C1 segment of cervical spinal cord (tissue), 14 donors: Measurements from ENCODE around the gene SLC22A16.
"Not testable (repeated sequence)": the region's sequence is repeated elsewhere in the genome, so short reads cannot be mapped to it uniquely, and the experiment has no call there.

Experiments
- DNase-seq, 14 donors: peaks; one replicate each; lab custom pipeline; 2025; lab: John Stamatoyannopoulos, UW

SLC22A16 gene

DNA sequence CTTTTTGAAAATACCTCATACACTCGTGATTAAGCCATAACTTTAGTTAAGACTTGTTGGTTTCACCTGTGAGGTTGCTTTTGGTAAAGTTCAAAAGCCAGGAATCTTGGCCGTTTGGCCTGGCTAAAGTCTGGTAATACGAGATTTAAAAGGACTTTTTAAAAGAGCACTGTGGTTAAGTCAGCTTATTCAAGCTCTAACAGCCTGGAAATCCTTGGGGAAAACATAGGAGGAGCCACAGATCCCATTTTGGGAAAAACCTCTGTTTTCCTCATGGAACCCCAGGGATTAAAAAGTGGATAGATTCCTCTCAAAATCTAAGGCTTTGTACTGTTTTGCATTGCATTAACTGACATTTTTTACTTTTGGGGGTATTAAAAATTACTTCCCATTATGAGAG, 13.7 kb upstream of the SLC22A16 start:
- no peak for DNase-seq

GRCh38 chr6:110488606-110489190, 12.3 kb upstream of the SLC22A16 start:
- no peak for DNase-seq

GRCh38 chr6:110487968-110488381, 11.6 kb upstream of the SLC22A16 start:
- not testable (repeated sequence) for DNase-seq

- no peak for DNase-seq
Measured at GRCh38 chr6:110486756-110487155, 10.3 kb upstream of the SLC22A16 start.

GRCh38 chr6:110485491-110485890, 9.1 kb upstream of the SLC22A16 start:
- DNase-seq = no peak

DNA sequence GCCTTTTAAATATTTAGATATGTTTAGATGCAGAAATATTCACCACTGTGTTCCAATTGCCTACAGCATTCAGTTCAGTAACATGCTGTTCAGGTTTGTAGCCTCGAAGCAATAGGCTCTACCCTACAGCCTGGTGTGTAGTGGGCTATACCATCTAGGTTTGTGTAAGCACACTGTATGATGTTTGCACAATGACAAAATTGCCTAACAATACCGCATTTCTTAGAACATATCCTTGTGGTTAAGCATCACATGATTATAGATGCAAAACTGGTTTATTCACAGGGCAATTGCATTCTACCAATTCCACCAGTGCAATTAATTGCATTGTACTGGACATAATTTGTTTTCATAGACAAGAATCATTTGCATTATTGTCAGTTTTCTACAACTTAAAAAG, 7.9 kb upstream of the SLC22A16 start:
- no peak for DNase-seq

DNA sequence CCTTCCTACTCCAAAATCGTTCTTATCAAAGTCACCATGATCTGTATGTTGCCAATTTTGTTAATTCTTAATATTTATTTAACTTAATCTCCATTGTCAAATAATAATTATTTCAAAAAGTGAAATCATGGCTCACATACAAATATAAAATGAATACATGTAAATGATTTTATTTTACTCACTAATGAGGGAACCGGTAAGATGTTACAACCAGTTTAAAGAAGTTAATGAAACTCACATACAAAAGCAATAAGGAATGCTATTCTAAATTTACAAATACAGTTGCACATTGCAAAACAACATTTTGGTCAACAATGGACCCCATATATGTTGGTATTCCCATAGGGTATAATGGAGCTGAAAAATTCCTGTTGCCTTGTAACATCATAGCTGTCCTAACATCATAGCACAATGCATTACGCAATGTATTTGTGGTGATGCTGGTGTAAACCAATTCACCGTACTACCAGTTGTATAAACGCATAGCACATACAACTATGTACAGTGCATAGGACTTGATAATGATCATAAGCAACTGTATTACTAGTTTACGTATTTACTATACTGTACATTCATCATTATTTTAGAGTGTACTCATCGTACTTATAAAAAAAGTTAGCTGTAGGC, 6.5 kb upstream of the SLC22A16 start:
- DNase-seq = no peak

DNA sequence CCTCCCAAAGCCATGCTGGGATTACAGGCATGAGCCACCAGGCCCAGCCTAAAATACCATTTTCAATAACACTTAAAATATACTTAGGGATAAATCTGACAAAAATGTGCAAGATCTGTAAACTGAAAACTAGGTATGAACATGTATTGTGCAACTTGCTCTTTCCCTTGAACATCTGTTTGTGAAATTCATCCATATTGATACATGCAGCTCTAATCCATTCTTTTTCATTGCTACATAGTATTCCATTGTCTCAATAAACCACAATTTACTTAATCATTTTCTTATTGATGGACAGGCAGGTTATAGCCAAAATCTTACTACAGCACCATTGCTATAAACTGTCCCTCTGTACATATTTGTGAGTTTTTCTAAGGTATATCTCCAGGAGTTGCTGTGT, 4.7 kb upstream of the SLC22A16 start:
- no peak for DNase-seq

- DNase-seq = no peak
Measured at GRCh38 chr6:110475066-110475653, 1.3 kb downstream of the SLC22A16 start.

- DNase-seq = no peak
Measured at GRCh38 chr6:110474500-110474899, 1.9 kb downstream of the SLC22A16 start.

DNA sequence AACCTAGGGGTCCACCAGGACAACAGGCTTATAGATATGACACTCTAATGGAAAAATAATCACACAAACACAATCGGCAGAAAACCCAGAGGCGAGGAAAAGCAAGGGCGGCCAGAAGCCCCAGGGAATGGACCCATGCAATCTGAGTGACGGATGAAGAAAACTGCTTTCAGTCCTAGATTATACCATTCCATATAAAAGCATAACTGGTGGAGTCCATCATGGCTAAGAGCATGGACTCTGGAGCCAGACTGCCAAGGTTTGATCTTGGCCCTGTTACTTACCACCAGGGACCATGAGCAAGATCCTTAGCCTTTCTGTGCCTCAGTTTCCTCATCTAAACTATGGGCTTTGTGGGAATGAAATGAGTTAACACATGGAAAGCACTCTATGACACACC, 3.7 kb downstream of the SLC22A16 start:
- no peak for DNase-seq

- no peak for DNase-seq
Measured at GRCh38 chr6:110471726-110472365, 4.6 kb downstream of the SLC22A16 start.

- DNase-seq = no peak
Measured at GRCh38 chr6:110468731-110469130, 7.7 kb downstream of the SLC22A16 start.

GRCh38 chr6:110467566-110468140, 8.8 kb downstream of the SLC22A16 start:
- DNase-seq = no peak

DNA sequence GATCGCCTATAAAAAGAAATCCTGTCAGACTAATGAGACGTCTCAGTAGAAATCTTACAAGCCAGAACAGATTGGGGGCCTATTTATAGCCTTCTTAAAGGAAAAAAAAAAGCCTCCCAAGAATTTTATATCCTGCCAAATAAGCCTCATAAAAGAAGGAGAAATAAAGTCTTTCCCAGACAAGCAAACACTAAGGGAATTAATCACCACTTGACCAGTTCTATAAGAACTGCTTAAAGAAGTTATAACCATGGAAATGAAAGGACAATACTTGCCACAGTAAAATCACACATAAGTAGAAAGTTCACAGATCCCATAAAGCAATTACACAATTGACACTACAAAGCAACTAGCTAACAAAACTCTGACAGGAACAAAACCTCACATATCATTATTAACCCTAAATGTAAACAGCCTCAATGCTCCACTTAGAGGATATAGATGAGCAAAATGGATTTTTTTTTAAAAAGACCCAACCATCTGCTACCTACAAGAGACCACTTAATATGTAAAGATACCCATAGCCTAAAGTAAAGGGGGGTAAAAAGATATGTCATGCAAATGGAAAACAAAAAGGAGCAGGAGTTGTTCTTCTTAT, 13.4 kb downstream of the SLC22A16 start:
- no peak for DNase-seq

DNA sequence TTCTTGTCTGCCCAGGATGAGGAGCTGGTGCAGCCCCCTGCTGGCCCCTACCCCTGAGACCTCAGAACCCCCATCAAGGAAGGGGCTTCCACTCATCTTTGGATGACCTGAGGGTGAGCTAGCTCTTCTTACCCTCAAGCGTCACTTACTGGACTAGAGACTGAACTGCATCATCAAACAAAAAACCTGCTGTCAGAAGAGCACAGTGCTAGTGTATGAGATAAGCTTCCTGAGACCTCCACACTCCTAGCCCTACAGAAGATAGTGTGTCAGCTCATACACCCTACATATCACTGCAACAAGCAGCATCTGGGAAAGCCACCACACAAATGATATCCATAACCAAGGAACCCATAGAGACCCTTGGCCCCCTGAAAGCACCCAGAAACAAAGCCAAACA, 15.0 kb downstream of the SLC22A16 start:
- no peak for DNase-seq

DNA sequence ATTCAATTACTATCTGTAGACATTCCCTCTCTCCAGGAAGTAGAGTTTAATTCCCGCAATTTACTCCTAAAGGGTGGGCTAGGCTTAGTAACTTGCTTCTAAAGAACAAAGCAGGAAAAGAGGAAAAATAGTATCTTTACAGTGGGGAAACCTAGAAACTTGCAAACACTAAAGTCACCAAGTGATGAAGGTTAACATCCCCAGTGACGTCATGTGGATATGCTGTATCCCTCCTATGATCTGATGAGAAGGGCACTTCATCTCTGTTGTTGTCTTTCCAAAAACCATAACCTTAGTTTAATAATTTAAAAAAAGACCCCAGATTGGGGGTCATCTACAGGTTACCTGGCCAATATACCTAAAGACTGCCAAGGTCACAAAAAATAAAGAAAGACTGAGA, 17.3 kb downstream of the SLC22A16 start:
- no peak for DNase-seq

DNA sequence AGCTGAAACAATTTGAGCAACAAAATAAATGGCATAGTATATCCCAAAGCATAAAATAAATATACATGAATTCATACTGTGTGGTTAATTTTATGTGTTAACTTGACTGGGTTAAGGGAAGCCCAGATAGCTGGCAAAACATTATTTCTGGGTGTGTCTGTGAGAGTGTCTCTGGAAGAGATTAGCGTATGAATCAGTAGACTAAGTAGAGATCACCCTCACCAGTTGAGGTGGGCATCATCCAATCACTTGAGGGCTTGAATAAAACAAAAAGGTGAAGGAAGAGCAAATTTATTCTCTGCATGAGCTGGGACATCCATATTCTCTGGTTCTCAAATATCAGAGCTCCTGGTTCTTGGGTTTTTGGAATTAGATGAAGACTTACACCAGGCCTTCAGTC, 17.9 kb downstream of the SLC22A16 start:
- no peak for DNase-seq

GRCh38 chr6:110457567-110458175, 18.7 kb downstream of the SLC22A16 start:
- DNase-seq = peak in 2 of 14 donors; percentile 1 to 3

DNA sequence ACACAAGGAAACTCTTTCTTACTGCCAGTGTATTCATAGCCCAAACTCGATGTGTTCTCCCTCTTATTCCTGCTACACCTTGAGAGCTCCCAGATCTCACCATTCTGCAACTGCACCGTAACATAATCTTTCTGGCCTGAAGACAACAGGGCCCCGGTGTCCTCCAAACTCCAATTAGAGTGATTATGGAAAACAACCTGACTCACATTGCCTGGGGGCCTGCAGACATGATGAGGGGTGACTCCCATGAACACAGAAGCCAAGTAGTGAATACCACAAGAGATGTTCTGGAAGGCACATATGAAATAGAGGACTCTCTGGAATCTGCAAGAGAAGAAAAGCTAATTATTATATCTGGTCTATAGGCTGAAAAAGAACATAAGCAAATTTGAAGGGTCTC, 19.7 kb downstream of the SLC22A16 start:
- no peak for DNase-seq

GRCh38 chr6:110449541-110449895, 26.9 kb downstream of the SLC22A16 start:
- no peak for DNase-seq
